HEK293 (cell line): ENCODE measurements around the gene PIERCE2.

Experiments
- CTCF ChIA-PET: fragments of 350-600 bp; formaldehyde crosslinking; extraction: SDS; loops from one replicate; lab custom pipeline; 2021; ENCODE audit warnings: antibody characterized with exemption; lab: Yijun Ruan, JAX
- POLR2A ChIA-PET: fragments of 300-600 bp; formaldehyde crosslinking; extraction: SDS; loops from one replicate; lab custom pipeline; 2020; ENCODE audit warnings: antibody characterized with exemption, inconsistent platforms; lab: Yijun Ruan, JAX
- H3K27ac ChIP-seq: fragments of 200-500 bp; sonication (Bioruptor generic); 2 replicates; pipeline ENCODE4 v1.5.1; 2014; ENCODE audit warnings: low read depth, low read length, control low read depth, inconsistent platforms; ENCODE audit errors: extremely low read depth
- H3K36me3 ChIP-seq, 2 experiments: fragments of 200-500 bp in 1 of 2; sonication (Bioruptor generic) in 1 of 2; 1 replicate in 1 of 2; 2 replicates in 1 of 2; pipeline ENCODE4 v1.5.1; 2014 to 2017; ENCODE audit warnings: inconsistent platforms in 2 of 2, low read length in 2 of 2; ENCODE audit not compliant: control insufficient read depth in 2 of 2, insufficient read depth in 1 of 2
- H3K4me1 ChIP-seq: fragments of 200-500 bp; sonication (Bioruptor generic); 2 replicates; pipeline ENCODE4 v1.5.1; 2014; ENCODE audit warnings: mild to moderate bottlenecking, low read length, inconsistent platforms; ENCODE audit not compliant: control insufficient read depth, insufficient read depth
- H3K4me3 ChIP-seq: 2 replicates; pipeline ENCODE4 v1.5.1; 2011; ENCODE audit warnings: low read depth, mild to moderate bottlenecking, control low read depth, low read length, moderate library complexity
- H3K9me3 ChIP-seq: fragments of 200-500 bp; sonication (Bioruptor generic); 2 replicates; pipeline ENCODE4 v1.5.1; 2014; ENCODE audit warnings: low read depth, low read length, inconsistent platforms; ENCODE audit not compliant: control insufficient read depth, insufficient read depth
- GLIS1 ChIP-seq: fragments of 450-650 bp; formaldehyde crosslinking; IDR thresholded peaks from 2 replicates; pipeline ENCODE4 v1.5.1; 2016; ENCODE audit warnings: missing biosample characterization, missing genetic modification characterization
- HOXA7 ChIP-seq: sonication (generic); formaldehyde crosslinking; IDR thresholded peaks from 2 replicates; pipeline ENCODE4 v1.8.1; 2022; ENCODE audit warnings: missing genetic modification reagents, borderline replicate concordance
- IKZF3 ChIP-seq: fragments of 450-650 bp; IDR thresholded peaks from 2 replicates; pipeline ENCODE4 v1.5.0; 2018; ENCODE audit warnings: missing biosample characterization, mild to moderate bottlenecking, missing genetic modification characterization, moderate library complexity
- MYNN ChIP-seq: fragments of 450-650 bp; formaldehyde crosslinking; IDR thresholded peaks from 2 replicates; pipeline ENCODE4 v1.5.1; 2016; ENCODE audit warnings: missing biosample characterization, missing genetic modification characterization, borderline replicate concordance
- PATZ1 ChIP-seq: fragments of 450-650 bp; formaldehyde crosslinking; IDR thresholded peaks from 2 replicates; pipeline ENCODE4 v1.5.1; 2016; ENCODE audit warnings: missing biosample characterization, missing genetic modification characterization
- ZBTB7A ChIP-seq: fragments of 450-650 bp; formaldehyde crosslinking; IDR thresholded peaks from 2 replicates; pipeline ENCODE4 v1.5.1; 2016; ENCODE audit warnings: low read depth, missing biosample characterization, missing genetic modification characterization
- ZNF121 ChIP-seq: fragments of 450-650 bp; formaldehyde crosslinking; IDR thresholded peaks from 2 replicates; pipeline ENCODE4 v1.5.1; 2016; ENCODE audit warnings: missing biosample characterization, missing genetic modification characterization
- ZNF146 ChIP-seq: fragments of 450-650 bp; formaldehyde crosslinking; IDR thresholded peaks from 2 replicates; pipeline ENCODE4 v1.5.1; 2016; ENCODE audit warnings: missing biosample characterization, missing genetic modification characterization
- ZNF214 ChIP-seq: fragments of 450-650 bp; formaldehyde crosslinking; IDR thresholded peaks from 2 replicates; pipeline ENCODE4 v1.5.1; 2017; ENCODE audit warnings: missing biosample characterization, mild to moderate bottlenecking, missing genetic modification characterization, borderline replicate concordance
- ZNF292 ChIP-seq: fragments of 450-650 bp; formaldehyde crosslinking; IDR thresholded peaks from 2 replicates; pipeline ENCODE4 v1.5.1; 2016; ENCODE audit warnings: low read depth, missing biosample characterization, missing genetic modification characterization, borderline replicate concordance
- ZNF302 ChIP-seq: fragments of 450-650 bp; formaldehyde crosslinking; IDR thresholded peaks from 2 replicates; pipeline ENCODE4 v1.5.1; 2016; ENCODE audit warnings: missing biosample characterization, missing genetic modification characterization, low read depth
- ZNF37A ChIP-seq: fragments of 450-650 bp; IDR thresholded peaks from 2 replicates; pipeline ENCODE4 v1.5.1; 2018; ENCODE audit warnings: missing biosample characterization, missing genetic modification characterization
- ZNF426 ChIP-seq: fragments of 450-650 bp; formaldehyde crosslinking; IDR thresholded peaks from 2 replicates; pipeline ENCODE4 v1.5.1; 2017; ENCODE audit warnings: missing biosample characterization, missing genetic modification characterization, mild to moderate bottlenecking, inconsistent platforms, moderate library complexity
- ZNF501 ChIP-seq: fragments of 450-650 bp; formaldehyde crosslinking; IDR thresholded peaks from 2 replicates; pipeline ENCODE4 v1.5.1; 2016; ENCODE audit warnings: missing biosample characterization, missing genetic modification characterization
- ZNF510 ChIP-seq: fragments of 450-650 bp; formaldehyde crosslinking; IDR thresholded peaks from 2 replicates; pipeline ENCODE4 v1.5.1; 2018; ENCODE audit warnings: mild to moderate bottlenecking, missing genetic modification characterization, missing biosample characterization; ENCODE audit not compliant: insufficient replicate concordance
- ZNF549 ChIP-seq: fragments of 450-650 bp; IDR thresholded peaks from 2 replicates; pipeline ENCODE4 v1.5.1; 2018; ENCODE audit warnings: missing biosample characterization, missing genetic modification characterization, mild to moderate bottlenecking, inconsistent platforms, moderate library complexity
- ZNF558 ChIP-seq: fragments of 450-650 bp; formaldehyde crosslinking; IDR thresholded peaks from 2 replicates; pipeline ENCODE4 v1.5.1; 2016; ENCODE audit warnings: missing biosample characterization, missing genetic modification characterization
- ZNF561 ChIP-seq: fragments of 450-650 bp; IDR thresholded peaks from 2 replicates; pipeline ENCODE4 v1.5.1; 2018; ENCODE audit warnings: missing biosample characterization, missing genetic modification characterization, borderline replicate concordance
- ZNF585B ChIP-seq: fragments of 450-650 bp; formaldehyde crosslinking; IDR thresholded peaks from 2 replicates; pipeline ENCODE4 v1.5.1; 2016; ENCODE audit warnings: missing biosample characterization, missing genetic modification characterization
- ZNF76 ChIP-seq: fragments of 450-650 bp; formaldehyde crosslinking; IDR thresholded peaks from 2 replicates; pipeline ENCODE4; 2016; ENCODE audit warnings: low read depth, missing biosample characterization, missing genetic modification characterization, borderline replicate concordance
- ZNF830 ChIP-seq: fragments of 450-650 bp; IDR thresholded peaks from 2 replicates; pipeline ENCODE4 v1.5.0; 2018; ENCODE audit warnings: missing biosample characterization, missing genetic modification characterization, low read depth, mild to moderate bottlenecking, moderate library complexity
- ZSCAN23 ChIP-seq: fragments of 450-650 bp; formaldehyde crosslinking; IDR thresholded peaks from 2 replicates; pipeline ENCODE4 v1.5.1; 2016; ENCODE audit warnings: missing biosample characterization, missing genetic modification characterization
- TF ChIP-seq, protein P1 (sequence below): fragments of 450-650 bp; formaldehyde crosslinking; IDR thresholded peaks from 2 replicates; pipeline ENCODE4 v1.5.1; 2016; ENCODE audit warnings: missing biosample characterization, missing genetic modification characterization
- TF ChIP-seq, protein P2 (sequence below): fragments of 450-650 bp; formaldehyde crosslinking; IDR thresholded peaks from 2 replicates; pipeline ENCODE4 v1.5.1; 2017; ENCODE audit warnings: missing biosample characterization, missing genetic modification characterization

Gene PIERCE2

DNA sequence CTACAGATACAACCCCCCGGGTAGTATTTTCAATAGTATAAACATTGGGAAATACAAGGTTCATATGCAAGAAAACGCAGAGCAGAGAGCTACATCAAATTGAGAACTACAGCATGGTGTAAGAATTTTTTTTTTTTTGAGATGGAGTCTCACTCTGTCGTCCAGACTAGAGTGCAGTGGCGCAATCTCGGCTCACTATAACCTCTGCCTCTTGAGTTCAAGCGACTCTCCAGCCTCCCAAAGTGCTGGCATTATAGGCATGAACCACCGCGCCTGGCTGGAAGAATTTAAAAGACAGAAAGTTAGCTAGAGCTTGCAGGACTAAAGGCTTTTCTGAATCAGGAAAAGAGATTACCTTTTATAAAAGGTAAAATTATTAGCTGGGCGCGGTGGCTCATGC is 47.2 kb upstream of the PIERCE2 start (continued):
- no peak for TF ChIP-seq PATZ1 (tag by site-specific recombination)

GRCh38 chr15:55362641-55363040 is 45.7 kb upstream of the PIERCE2 start:
- Histone ChIP-seq H3K27ac (no peak overlapping the region), H3K4me3 (no peak overlapping the region), H3K36me3 (no peaks in the 10 kb centered on the region; a peak in 1 of 3 replicates), H3K9me3 (no peaks in the 10 kb centered on the region), H3K4me1 (no peaks in the 10 kb centered on the region)
- TF ChIP-seq GLIS1 (tag by site-specific recombination) (no peak), ZNF121 (tag by site-specific recombination) (0 out of 2 replicates have a peak, but pooled peaks have one; percentile 37), ZNF585B (tag by site-specific recombination) (no peak)
- ChIA-PET CTCF (no interaction called here), POLR2A (no interaction called here)

DNA sequence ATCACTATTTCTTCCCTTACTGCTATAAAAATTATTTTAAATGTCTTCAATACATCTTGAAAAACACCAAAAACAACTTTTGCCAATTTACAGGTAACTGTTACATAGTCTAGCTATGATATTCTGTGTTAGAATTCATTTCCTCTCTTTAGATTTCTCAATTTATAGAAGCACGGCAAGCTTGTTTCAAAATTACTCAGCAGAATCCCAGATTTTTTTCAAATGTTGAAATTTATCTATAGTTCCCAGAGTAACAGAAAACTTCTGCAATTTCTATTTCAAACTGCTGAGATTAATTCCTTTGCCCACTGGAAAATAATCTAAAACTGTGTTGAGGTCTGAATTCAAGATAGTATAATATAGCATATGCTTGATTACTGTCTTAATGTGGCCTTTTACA is 41.3 kb upstream of the PIERCE2 start:
- no peak for TF ChIP-seq ZNF292 (tag by site-specific recombination)
- no peak for TF ChIP-seq ZNF510 (tag by site-specific recombination)
- no peak for TF ChIP-seq ZNF302 (tag by site-specific recombination)
- TF ChIP-seq ZNF76 (tag by site-specific recombination) = no peak
- no peak for TF ChIP-seq HOXA7
- TF ChIP-seq, protein P1, sequence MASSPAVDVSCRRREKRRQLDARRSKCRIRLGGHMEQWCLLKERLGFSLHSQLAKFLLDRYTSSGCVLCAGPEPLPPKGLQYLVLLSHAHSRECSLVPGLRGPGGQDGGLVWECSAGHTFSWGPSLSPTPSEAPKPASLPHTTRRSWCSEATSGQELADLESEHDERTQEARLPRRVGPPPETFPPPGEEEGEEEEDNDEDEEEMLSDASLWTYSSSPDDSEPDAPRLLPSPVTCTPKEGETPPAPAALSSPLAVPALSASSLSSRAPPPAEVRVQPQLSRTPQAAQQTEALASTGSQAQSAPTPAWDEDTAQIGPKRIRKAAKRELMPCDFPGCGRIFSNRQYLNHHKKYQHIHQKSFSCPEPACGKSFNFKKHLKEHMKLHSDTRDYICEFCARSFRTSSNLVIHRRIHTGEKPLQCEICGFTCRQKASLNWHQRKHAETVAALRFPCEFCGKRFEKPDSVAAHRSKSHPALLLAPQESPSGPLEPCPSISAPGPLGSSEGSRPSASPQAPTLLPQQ (tag by site-specific recombination) = no peak
- no peak for TF ChIP-seq ZNF830 (tag by site-specific recombination)
- no peak for TF ChIP-seq ZSCAN23
- TF ChIP-seq ZNF501 = no peak
- no peak for TF ChIP-seq ZNF37A (tag by site-specific recombination)
- no peak for TF ChIP-seq ZBTB7A (tag by site-specific recombination)
- TF ChIP-seq ZNF214 = no peak
- TF ChIP-seq ZNF558 (tag by site-specific recombination) = no peak
- TF ChIP-seq, all 188 proteins: peak for 0
- Histone ChIP-seq H3K27ac (no peak overlapping the region), H3K4me1 (no peaks in the 10 kb centered on the region), H3K36me3 (peaks cover 0 to 9% of the 10 kb centered on the region in 2 experiments; a peak in 2 of 3 replicates), H3K9me3 (no peaks in the 10 kb centered on the region), H3K4me3 (no peak overlapping the region)
- POLR2A ChIA-PET = no interaction called here
- CTCF ChIA-PET = no interaction called here

DNA sequence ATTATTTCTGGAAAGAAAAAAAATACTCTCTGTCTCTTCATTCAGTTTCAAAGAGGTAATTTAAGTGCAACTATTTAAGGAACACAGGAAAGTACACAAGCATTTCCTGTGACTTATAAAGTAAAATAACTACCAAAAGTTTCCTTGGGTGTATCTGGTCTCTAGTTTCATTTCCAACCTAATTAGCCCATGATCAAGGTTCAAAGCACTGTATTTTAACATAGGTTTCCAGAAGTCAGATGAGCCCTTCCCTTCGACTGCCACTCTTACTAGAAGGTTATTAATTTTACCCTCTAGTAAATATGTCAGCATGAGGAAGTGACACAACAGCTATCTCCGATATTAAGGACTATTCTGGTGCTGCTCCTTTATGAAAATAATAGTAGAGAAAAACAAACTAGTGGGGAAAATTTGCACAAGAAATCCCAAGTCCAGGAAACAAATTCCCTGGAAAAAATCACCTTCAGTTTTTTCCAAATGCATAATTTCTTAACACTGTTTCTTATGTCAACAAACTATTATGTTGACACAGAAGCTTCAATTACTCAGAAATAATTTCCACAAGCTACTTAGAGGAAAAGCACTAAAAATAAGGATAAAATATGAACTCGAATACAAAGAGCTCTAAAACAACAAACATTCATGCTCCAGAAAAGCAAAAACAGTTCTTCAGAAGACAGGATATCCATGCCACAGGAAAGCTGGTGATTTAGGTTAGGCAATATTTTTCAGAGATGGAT is 35.4 kb upstream of the PIERCE2 start:
- peaks cover 9 to 32% of the 10 kb centered on the region in 2 experiments; a peak in 2 of 3 replicates for H3K36me3 ChIP-seq
- ChIA-PET POLR2A (no interaction called here), CTCF (interaction anchor here (0.7 kb wide), 1 partner anchor 91 kb away, joined by 4 read pairs; no protein-coding TSS in a partner anchor)
- no peak overlapping the region for H3K4me3 ChIP-seq
- no peaks in the 10 kb centered on the region for H3K9me3 ChIP-seq
- H3K27ac ChIP-seq = no peak overlapping the region
- H3K4me1 ChIP-seq = 0 out of 2 replicates have a peak, but pooled peaks cover 6% of the 10 kb centered on the region
- TF ChIP-seq ZNF426 (no peak), ZNF549 (no peak), IKZF3 (0 out of 2 replicates have a peak, but pooled peaks have one; percentile 31), ZNF561 (no peak), MYNN (tag by site-specific recombination) (no peak), ZNF146 (no peak)
- TF ChIP-seq, protein P2, sequence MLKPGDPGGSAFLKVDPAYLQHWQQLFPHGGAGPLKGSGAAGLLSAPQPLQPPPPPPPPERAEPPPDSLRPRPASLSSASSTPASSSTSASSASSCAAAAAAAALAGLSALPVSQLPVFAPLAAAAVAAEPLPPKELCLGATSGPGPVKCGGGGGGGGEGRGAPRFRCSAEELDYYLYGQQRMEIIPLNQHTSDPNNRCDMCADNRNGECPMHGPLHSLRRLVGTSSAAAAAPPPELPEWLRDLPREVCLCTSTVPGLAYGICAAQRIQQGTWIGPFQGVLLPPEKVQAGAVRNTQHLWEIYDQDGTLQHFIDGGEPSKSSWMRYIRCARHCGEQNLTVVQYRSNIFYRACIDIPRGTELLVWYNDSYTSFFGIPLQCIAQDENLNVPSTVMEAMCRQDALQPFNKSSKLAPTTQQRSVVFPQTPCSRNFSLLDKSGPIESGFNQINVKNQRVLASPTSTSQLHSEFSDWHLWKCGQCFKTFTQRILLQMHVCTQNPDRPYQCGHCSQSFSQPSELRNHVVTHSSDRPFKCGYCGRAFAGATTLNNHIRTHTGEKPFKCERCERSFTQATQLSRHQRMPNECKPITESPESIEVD (tag by site-specific recombination) = peak; percentile 83
